CD4-positive, alpha-beta T cell (primary cell): Measurements from ENCODE around the gene MFN1. TPM values are rescaled to one million over a fixed set of nuclear protein-coding genes. Genes with fewer than 3 reads are reported as not detected.

ENCODE experiments used
- ATAC-seq: fragments of 200-7000 bp; cut with Tn5 transposase; one replicate; pipeline ENCODE4 v1.10.0; 2022; ENCODE audit warnings: mild to moderate bottlenecking; ENCODE audit not compliant: poor library complexity
- CTCF ChIA-PET: fragments of 350-600 bp; sonication (Branson Sonifier 250); formaldehyde crosslinking; loops from one replicate; lab custom pipeline; 2021; ENCODE audit warnings: antibody characterized with exemption, inconsistent platforms; lab: Charles Lee
- POLR2A ChIA-PET: fragments of 350-600 bp; sonication (Branson Sonifier 250); formaldehyde crosslinking; loops from one replicate; lab custom pipeline; 2021; ENCODE audit warnings: antibody characterized with exemption, inconsistent platforms; lab: Charles Lee
- DNase-seq, 14 experiments: peaks; one replicate each; pipeline ENCODE4 v3.0.0-alpha.2; 2013 to 2020; ENCODE audit warnings: mixed read lengths in 2 of 14
- H3K27ac ChIP-seq, 2 donors: one replicate each; pipeline versions ENCODE4 v1.5.1 to v1.7.0; 2013; ENCODE audit warnings: low read length in 2 of 2, low read depth in 1 of 2, mild to moderate bottlenecking in 1 of 2
- H3K27me3 ChIP-seq, 2 experiments: 1 replicate in 1 of 2; 2 replicates in 1 of 2; pipeline versions ENCODE4 v1.6.1 to v1.7.0; 2013; ENCODE audit warnings: low read length in 2 of 2, control low read depth in 1 of 2, mild to moderate bottlenecking in 1 of 2, moderate library complexity in 1 of 2; ENCODE audit not compliant: insufficient read depth in 2 of 2, control insufficient read depth in 1 of 2
- H3K36me3 ChIP-seq: one replicate; pipeline ENCODE4 v1.6.1; 2013; ENCODE audit warnings: low read length, control low read depth; ENCODE audit not compliant: insufficient read depth
- H3K4me1 ChIP-seq: one replicate; pipeline ENCODE4 v1.6.1; 2013; ENCODE audit warnings: low read length, control low read depth; ENCODE audit not compliant: insufficient read depth
- H3K4me3 ChIP-seq: one replicate; pipeline ENCODE4 v1.5.1; 2013; ENCODE audit warnings: mild to moderate bottlenecking, low read length, moderate library complexity
- H3K9me3 ChIP-seq, 2 experiments: 1 replicate in 1 of 2; 2 replicates in 1 of 2; pipeline versions ENCODE4 v1.6.1 to v1.7.0; 2013; ENCODE audit warnings: low read length in 2 of 2, mild to moderate bottlenecking in 2 of 2, control low read depth in 1 of 2, moderate library complexity in 1 of 2; ENCODE audit not compliant: control insufficient read depth in 1 of 2, insufficient read depth in 1 of 2
- H3K27ac Mint-ChIP-seq: one replicate; pipeline ENCODE4 v1.8.0; 2020; ENCODE audit warnings: mixed read lengths
- H3K27me3 Mint-ChIP-seq: one replicate; pipeline ENCODE4 v1.8.0; 2021; ENCODE audit warnings: mixed read lengths
- H3K36me3 Mint-ChIP-seq: one replicate; pipeline ENCODE4 v1.8.0; 2021; ENCODE audit warnings: low read depth, mixed read lengths
- H3K4me1 Mint-ChIP-seq: one replicate; pipeline ENCODE4 v1.8.0; 2021; ENCODE audit warnings: low read depth, mixed read lengths
- H3K4me3 Mint-ChIP-seq: one replicate; pipeline ENCODE4 v1.8.0; 2020; ENCODE audit warnings: mild to moderate bottlenecking, mixed read lengths
- H3K9me3 Mint-ChIP-seq: one replicate; pipeline ENCODE4 v1.8.0; 2020; ENCODE audit warnings: mixed read lengths
- intact Hi-C, 2 experiments: fragments of 100-400 bp; cut with DNase I in 1 of 2; cut with micrococcal nuclease in 1 of 2; formaldehyde crosslinking; loops; one replicate each; pipeline versions ENCODE4 v1.15.1 to v1.9.0; 2023 to 2025; cut with DNase I, micrococcal nuclease
- polyA plus RNA-seq, 2 donors: library from polyadenylated mRNA; unstranded; fragments of 120-200 nt; gene quantifications; one replicate each; pipeline ENCODE4 v1.2.1, GENCODE V29; 2013
- total RNA-seq, 174 experiments: library from RNA in 2 of 174; stranded (reverse) in 2 of 174; gene quantifications; one replicate each; pipeline ENCODE4 v1.2.3 and lab custom pipeline; 2021 to 2026
- TF ChIP-seq, protein P1 (sequence below): fragments of 200-600 bp; IDR thresholded peaks from one replicate; pipeline ENCODE4 v1.8.0; 2022; ENCODE audit warnings: antibody characterized with exemption, mild to moderate bottlenecking

The MFN1 gene
- total RNA-seq: 10 to 100 TPM; 20.7 to 26.1 TPM
- 25.4 TPM for polyA plus RNA-seq (2013, experiment 1 of 2)
- polyA plus RNA-seq (2013, experiment 2 of 2): 21.5 TPM
- total RNA-seq (lab: John Stamatoyannopoulos, UW): 31.2 to 97.8 (median 77.2) reads per million in 172 experiments

DNA sequence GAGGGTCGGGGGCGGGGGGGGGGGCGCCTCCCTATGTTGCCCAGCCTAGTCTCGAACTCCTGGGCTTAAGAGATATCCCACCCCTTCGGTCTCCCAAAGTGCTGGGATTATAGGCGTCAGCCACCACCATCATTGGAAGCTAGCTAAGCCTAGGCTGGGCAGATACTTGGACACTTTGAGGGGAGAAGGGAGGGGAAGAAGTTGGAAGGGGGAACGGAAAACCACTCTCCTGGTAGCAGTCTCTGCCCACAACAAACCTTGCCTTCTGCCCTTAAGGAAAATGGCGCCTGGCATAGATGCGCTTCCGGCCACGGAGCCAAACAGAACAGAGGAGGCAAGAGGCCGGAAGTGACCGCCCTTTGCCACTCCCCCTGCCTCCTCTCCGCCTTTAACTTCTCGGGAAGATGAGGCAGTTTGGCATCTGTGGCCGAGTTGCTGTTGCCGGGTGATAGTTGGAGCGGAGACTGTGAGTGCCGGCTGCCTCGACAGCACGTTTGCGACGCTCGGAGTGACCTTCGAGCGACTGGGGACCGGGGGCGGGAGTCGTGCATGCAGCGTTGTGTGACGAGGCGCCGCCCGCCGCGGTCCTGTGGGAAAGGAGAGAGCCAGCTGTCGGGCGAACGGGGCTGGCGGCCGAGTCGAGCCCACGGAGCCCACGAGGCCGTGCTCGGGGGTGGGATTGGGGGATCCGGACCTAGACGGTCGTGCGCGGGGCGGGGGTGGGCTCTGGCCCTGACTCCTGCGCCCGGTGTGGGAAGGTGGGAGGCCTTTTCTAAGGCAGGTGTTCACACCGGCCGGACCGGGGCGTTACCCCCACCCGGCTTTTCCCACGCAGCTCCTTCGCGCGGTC, at the start of gene MFN1:
MFN1 (plus strand) TSS at position 365 of the 850 bp plus-strand sequence. CDS start 1,143 bp downstream, outside the sequence.
- H3K4me1 Mint-ChIP-seq: peaks cover 28% of the 10 kb centered on the region
- peak; percentile 99 for ATAC-seq
- H3K36me3 Mint-ChIP-seq: peaks cover 37% of the 10 kb centered on the region
- Histone ChIP-seq H3K36me3 (peaks cover 23% of the 10 kb centered on the region), H3K4me3 (peak within 1 kb of the TSS; percentile 86), H3K4me1 (peaks cover 19% of the 10 kb centered on the region), H3K9me3 (no peaks in the 10 kb centered on the region), H3K27me3 (no peaks in the 10 kb centered on the region), H3K27ac (peak within 1 kb of the TSS; percentile 63 to 74)
- H3K9me3 Mint-ChIP-seq: no peaks in the 10 kb centered on the region
- intact Hi-C loops: loop anchor here (1.0 to 5.0 kb wide), 4 partner anchors 24 to 255 kb away; partner anchors contain the start of genes ZNF639 (in 2 of the 2), ACTL6A (in 1 of the 2), MRPL47 (in 1 of the 2) and NDUFB5 (in 1 of the 2)
- no peaks in the 10 kb centered on the region for H3K27me3 Mint-ChIP-seq
- H3K27ac Mint-ChIP-seq: peak within 1 kb of the TSS; percentile 90
- peak within 1 kb of the TSS; percentile 99 for H3K4me3 Mint-ChIP-seq
- TF ChIP-seq, protein P1, sequence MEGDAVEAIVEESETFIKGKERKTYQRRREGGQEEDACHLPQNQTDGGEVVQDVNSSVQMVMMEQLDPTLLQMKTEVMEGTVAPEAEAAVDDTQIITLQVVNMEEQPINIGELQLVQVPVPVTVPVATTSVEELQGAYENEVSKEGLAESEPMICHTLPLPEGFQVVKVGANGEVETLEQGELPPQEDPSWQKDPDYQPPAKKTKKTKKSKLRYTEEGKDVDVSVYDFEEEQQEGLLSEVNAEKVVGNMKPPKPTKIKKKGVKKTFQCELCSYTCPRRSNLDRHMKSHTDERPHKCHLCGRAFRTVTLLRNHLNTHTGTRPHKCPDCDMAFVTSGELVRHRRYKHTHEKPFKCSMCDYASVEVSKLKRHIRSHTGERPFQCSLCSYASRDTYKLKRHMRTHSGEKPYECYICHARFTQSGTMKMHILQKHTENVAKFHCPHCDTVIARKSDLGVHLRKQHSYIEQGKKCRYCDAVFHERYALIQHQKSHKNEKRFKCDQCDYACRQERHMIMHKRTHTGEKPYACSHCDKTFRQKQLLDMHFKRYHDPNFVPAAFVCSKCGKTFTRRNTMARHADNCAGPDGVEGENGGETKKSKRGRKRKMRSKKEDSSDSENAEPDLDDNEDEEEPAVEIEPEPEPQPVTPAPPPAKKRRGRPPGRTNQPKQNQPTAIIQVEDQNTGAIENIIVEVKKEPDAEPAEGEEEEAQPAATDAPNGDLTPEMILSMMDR: no peak
- POLR2A ChIA-PET: interaction anchor here (0.8 to 4.7 kb wide), 11 partner anchors 8 to 311 kb away, joined by 3 to 51 read pairs (median 3); partner anchors contain the start of genes ACTL6A, NDUFB5, PIK3CA and ZMAT3
- peak; percentile 72 to 95 (median 84) for DNase-seq
- CTCF ChIA-PET: interaction anchor here (0.7 to 1.8 kb wide), 3 partner anchors 25 to 332 kb away, joined by 3 to 4 read pairs (median 3); partner anchors contain the start of gene PIK3CA

DNA sequence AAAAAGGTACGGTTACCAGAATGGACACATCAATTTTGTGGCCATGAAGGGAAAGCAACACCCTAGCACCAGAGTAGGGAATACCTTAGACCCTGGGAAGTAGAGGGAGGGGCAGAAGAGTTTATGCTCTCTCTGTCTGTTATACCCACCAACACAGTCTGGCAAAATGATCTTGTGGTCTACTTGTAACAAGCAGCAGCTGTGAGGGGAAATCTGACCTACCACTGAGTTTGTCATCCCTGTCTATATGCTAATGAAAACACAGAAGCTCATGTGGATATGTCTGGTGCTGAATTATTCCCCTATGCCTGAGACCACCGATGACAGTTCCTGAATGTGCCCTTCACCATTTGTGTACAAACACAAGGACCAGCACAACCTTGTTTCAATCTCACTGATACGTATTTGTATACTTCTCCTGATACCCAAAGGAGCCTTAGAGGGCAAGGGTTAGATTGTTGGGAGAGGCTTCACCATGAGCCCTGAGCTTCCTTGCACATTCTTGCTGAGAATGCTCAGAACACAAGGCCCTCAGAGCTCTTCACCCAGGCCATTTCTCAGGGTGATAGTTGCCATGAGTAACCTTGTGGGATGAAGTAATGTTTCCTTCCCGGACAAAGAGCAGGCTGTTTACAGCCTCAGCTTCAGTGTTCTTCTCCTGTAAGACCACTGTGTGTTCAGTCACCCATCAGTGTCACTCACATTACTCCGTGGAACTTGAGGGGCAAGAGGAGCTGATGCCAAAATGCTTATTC, 49.4 kb upstream of the MFN1 start:
- Mint-ChIP-seq H3K4me3 (no peak overlapping the region), H3K36me3 (no peaks in the 10 kb centered on the region), H3K4me1 (no peaks in the 10 kb centered on the region), H3K9me3 (no peaks in the 10 kb centered on the region), H3K27me3 (peaks cover 7% of the 10 kb centered on the region), H3K27ac (no peak overlapping the region)
- Histone ChIP-seq H3K4me1 (no peaks in the 10 kb centered on the region), H3K27ac (no peak overlapping the region), H3K27me3 (no peaks in the 10 kb centered on the region), H3K36me3 (no peaks in the 10 kb centered on the region), H3K9me3 (no peaks in the 10 kb centered on the region), H3K4me3 (no peak overlapping the region)
- TF ChIP-seq, protein P1: no peak
- no peak for ATAC-seq
- ChIA-PET CTCF (no interaction called here), POLR2A (no interaction called here)
- intact Hi-C loops: no loop called here
- DNase-seq: no peak

DNA sequence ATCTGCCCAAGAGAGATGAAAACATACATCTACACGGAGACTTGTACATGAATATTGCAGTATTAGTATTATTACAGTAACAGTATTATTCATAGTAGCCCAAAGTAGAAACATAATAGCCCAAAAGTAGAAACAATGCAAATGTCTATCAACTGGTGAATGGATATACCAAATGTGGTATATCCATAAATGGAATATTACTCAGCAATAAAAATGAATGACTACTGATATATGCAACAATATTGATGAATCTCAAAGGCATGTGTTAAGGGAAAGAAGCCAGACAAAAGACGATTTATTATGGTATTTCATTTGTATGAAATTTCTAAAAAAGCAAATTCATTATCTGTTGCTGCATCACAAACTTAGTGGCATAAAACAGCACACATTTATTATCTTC, 48.2 kb upstream of the MFN1 start:
- ChIA-PET POLR2A (no interaction called here), CTCF (no interaction called here)
- H3K9me3 Mint-ChIP-seq: no peaks in the 10 kb centered on the region
- no peaks in the 10 kb centered on the region for H3K36me3 ChIP-seq
- ATAC-seq (no peak), DNase-seq (no peak)
- intact Hi-C loops: no loop called here
- TF ChIP-seq, protein P1: no peak
- no peaks in the 10 kb centered on the region for H3K4me1 ChIP-seq
- H3K27ac ChIP-seq: no peak overlapping the region
- H3K4me1 Mint-ChIP-seq: no peaks in the 10 kb centered on the region
- H3K27ac Mint-ChIP-seq: no peak overlapping the region
- H3K4me3 ChIP-seq: no peak overlapping the region
- H3K27me3 Mint-ChIP-seq: peaks cover 7% of the 10 kb centered on the region
- no peaks in the 10 kb centered on the region for H3K27me3 ChIP-seq
- H3K4me3 Mint-ChIP-seq: no peak overlapping the region
- H3K36me3 Mint-ChIP-seq: no peaks in the 10 kb centered on the region
- no peaks in the 10 kb centered on the region for H3K9me3 ChIP-seq
